MG63 (cell line): ENCODE data around the gene PRRC2B. TPM values are rescaled to one million over a fixed set of nuclear protein-coding genes. Genes with fewer than 3 reads are reported as not detected.
"Not testable (repeated sequence)": the region's sequence is repeated elsewhere in the genome, so short reads cannot be mapped to it uniquely, and the experiment has no call there.

Experiments used
- DNase-seq: peaks from one replicate; pipeline ENCODE4 v3.0.0-alpha.2; 2020
- H3K27me3 ChIP-seq: fragments of 250-450 bp; sonication (Bioruptor Pico); 2 replicates; pipeline ENCODE4 v1.5.1; 2020; ENCODE audit warnings: mild to moderate bottlenecking, moderate library complexity
- H3K36me3 ChIP-seq: fragments of 250-450 bp; sonication (Bioruptor Pico); 2 replicates; pipeline ENCODE4 v1.5.1; 2020; ENCODE audit warnings: mild to moderate bottlenecking, moderate library complexity
- H3K4me3 ChIP-seq: fragments of 250-450 bp; sonication (Bioruptor Pico); 2 replicates; pipeline ENCODE4 v1.5.1; 2020; ENCODE audit warnings: mild to moderate bottlenecking, moderate library complexity
- H3K9me3 ChIP-seq: fragments of 250-450 bp; sonication (Bioruptor Pico); 2 replicates; pipeline ENCODE4 v1.5.1; 2020; ENCODE audit warnings: mild to moderate bottlenecking, moderate library complexity
- total RNA-seq: library from RNA; depleted of rRNA; stranded (reverse); fragments of >200 nt; shearing (Covaris generic); gene quantifications from 2 replicates; pipeline ENCODE4 v1.2.3, GENCODE V29; 2014; ENCODE audit warnings: low replicate concordance

The PRRC2B gene
- total RNA-seq, 1 experiment from 2014 or later: 39.2 TPM

GRCh38 chr9:131438190-131438589 lies 44.3 kb downstream of the PRRC2B start:
- no peak for DNase-seq
- Histone ChIP-seq H3K27me3 (no peaks in the 10 kb centered on the region), H3K4me3 (no peak overlapping the region), H3K9me3 (no peaks in the 10 kb centered on the region), H3K36me3 (peaks cover 82% of the 10 kb centered on the region)

GRCh38 chr9:131439224-131439623 lies 45.3 kb downstream of the PRRC2B start:
- Histone ChIP-seq H3K36me3 (peaks cover 82% of the 10 kb centered on the region), H3K9me3 (no peaks in the 10 kb centered on the region), H3K27me3 (no peaks in the 10 kb centered on the region), H3K4me3 (no peak overlapping the region)
- no peak for DNase-seq

DNA sequence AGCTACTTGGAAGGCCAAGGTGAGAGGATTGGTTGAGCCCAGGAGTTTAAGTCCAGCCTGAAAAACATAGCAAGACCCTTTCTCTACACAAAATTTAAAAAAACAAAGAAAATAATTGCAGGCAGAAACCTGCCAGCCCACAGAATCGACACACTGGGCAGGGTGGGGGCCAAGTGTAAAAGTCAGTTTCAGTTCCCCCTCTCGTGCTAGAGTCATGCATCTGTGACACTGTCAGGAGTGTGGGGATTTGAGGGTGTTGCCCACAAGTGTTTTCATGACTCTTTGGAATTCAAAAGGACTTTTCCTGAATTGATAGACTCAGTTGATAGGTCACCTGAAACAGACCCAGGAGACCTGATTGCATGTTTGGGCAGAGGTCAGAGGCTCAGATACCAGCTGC lies 47.6 kb downstream of the PRRC2B start:
- H3K36me3 ChIP-seq: peaks cover 82% of the 10 kb centered on the region
- H3K27me3 ChIP-seq: no peaks in the 10 kb centered on the region
- H3K9me3 ChIP-seq: no peaks in the 10 kb centered on the region
- no peak for DNase-seq
- H3K4me3 ChIP-seq: no peak overlapping the region

- Histone ChIP-seq H3K4me3 (no peak overlapping the region), H3K36me3 (peaks cover 80% of the 10 kb centered on the region), H3K27me3 (no peaks in the 10 kb centered on the region), H3K9me3 (no peaks in the 10 kb centered on the region)
- no peak for DNase-seq
These were observed 48.5 kb downstream of the PRRC2B start for GRCh38 chr9:131442351-131442750.

- Histone ChIP-seq H3K36me3 (peaks cover 78% of the 10 kb centered on the region), H3K4me3 (no peak overlapping the region), H3K9me3 (no peaks in the 10 kb centered on the region), H3K27me3 (no peaks in the 10 kb centered on the region)
- no peak for DNase-seq
These were observed 49.8 kb downstream of the PRRC2B start for GRCh38 chr9:131443648-131444047.

GRCh38 chr9:131446276-131446675 lies 52.4 kb downstream of the PRRC2B start:
- DNase-seq: no peak
- Histone ChIP-seq H3K4me3 (no peak overlapping the region), H3K27me3 (no peaks in the 10 kb centered on the region), H3K36me3 (peaks cover 88% of the 10 kb centered on the region), H3K9me3 (no peaks in the 10 kb centered on the region)

DNA sequence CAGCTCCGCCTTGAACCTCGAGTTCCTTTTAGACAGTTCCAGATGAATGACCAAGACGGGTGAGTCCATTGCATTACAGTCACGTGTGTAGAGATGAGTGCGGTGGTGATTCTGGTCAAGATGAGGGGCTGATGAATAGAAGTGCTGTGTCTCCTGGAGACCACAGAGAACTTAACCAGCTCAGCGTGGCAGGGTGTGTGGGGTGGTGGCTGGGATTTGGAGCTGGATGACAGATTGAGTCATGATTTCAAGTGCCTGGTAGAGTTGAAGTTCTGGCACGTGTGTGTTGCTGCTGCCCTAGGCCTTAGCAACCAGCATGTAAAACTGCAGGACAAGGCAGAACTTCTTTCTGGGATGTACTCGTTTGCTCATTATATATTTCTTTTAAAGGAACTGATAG lies 53.3 kb downstream of the PRRC2B start:
- Histone ChIP-seq H3K27me3 (no peaks in the 10 kb centered on the region), H3K36me3 (peaks cover 89% of the 10 kb centered on the region), H3K9me3 (no peaks in the 10 kb centered on the region), H3K4me3 (no peak overlapping the region)
- DNase-seq: peak; percentile 35

- Histone ChIP-seq H3K36me3 (peaks cover 89% of the 10 kb centered on the region), H3K9me3 (no peaks in the 10 kb centered on the region), H3K4me3 (no peak overlapping the region), H3K27me3 (no peaks in the 10 kb centered on the region)
- DNase-seq: no peak
These were observed 53.7 kb downstream of the PRRC2B start for GRCh38 chr9:131447600-131447999.

DNA sequence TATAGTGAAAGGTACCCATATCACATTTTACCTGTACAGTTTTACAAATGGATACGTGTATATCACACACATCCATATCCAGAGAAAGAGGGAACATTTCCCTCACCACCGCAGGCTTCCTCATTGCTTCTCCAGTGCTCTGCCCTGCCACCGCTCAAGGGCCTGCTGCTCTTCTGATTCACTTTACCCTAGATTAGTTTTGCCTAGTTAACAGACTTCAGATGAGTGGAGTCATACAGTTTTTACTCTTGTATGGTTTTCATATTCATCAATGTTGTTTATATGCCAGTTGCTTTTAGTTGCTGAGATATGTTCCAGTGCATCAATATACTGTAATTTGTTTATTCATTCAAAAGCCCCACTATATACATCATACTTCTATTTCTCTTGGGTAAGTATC lies 54.9 kb downstream of the PRRC2B start:
- H3K36me3 ChIP-seq: peaks cover 88% of the 10 kb centered on the region
- DNase-seq: no peak

GRCh38 chr9:131449276-131449675 lies 55.4 kb downstream of the PRRC2B start:
- Histone ChIP-seq H3K36me3 (peaks cover 88% of the 10 kb centered on the region), H3K27me3 (no peaks in the 10 kb centered on the region), H3K9me3 (no peaks in the 10 kb centered on the region), H3K4me3 (no peak overlapping the region)
- DNase-seq: no peak

More for the DNA sequence above, 54.9 kb downstream of the PRRC2B start:
- Histone ChIP-seq H3K27me3 (no peaks in the 10 kb centered on the region), H3K9me3 (no peaks in the 10 kb centered on the region), H3K4me3 (no peak overlapping the region)

DNA sequence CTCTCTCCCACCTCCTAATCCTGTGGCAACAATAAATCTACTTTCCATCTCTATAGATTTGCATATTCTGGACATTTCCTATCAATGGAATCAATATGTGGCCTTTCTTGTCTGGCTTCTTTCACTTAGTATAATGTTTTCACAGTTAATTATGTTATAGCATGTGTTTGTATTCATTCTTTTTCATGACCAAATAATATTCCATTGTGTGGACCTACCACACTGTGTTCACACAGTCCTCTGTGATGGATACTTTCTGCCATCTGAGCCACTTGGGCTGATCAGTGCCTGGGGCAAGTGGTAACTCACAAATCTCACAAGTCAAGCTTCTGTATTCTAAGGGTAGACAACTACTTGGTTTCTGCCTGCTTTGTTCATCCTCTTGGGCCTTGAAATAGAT lies 60.1 kb downstream of the PRRC2B start:
- peaks cover 89% of the 10 kb centered on the region for H3K36me3 ChIP-seq
- DNase-seq: no peak
- H3K9me3 ChIP-seq: no peaks in the 10 kb centered on the region

DNA sequence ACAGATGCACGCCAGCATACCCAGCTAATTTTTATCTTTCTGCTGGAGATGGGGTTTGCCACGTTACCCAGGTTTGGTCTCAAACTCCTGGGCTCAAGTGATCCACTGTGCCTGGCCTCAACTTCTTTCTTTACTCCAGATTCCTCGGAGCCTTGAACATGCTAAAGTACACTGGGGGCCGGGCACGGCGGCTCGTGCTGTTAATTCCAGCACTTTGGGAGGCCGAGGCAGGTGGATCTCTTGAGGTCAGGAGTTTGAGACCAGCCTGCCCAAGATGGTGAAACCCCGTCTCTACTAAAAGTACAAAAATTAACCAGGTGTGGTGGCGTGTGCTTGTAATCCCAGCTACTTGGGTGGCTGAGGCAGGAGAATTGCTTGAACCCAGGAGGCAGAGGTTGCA lies 61.8 kb downstream of the PRRC2B start:
- H3K36me3 ChIP-seq: peaks cover 89% of the 10 kb centered on the region
- not testable (repeated sequence) for DNase-seq, H3K4me3 ChIP-seq, H3K9me3 ChIP-seq, H3K27me3 ChIP-seq

More for the DNA sequence above, 60.1 kb downstream of the PRRC2B start:
- Histone ChIP-seq H3K27me3 (no peaks in the 10 kb centered on the region), H3K4me3 (no peak overlapping the region)

GRCh38 chr9:131457746-131458145 lies 63.9 kb downstream of the PRRC2B start:
- Histone ChIP-seq H3K36me3 (peaks cover 86% of the 10 kb centered on the region), H3K4me3 (no peak overlapping the region)

DNA sequence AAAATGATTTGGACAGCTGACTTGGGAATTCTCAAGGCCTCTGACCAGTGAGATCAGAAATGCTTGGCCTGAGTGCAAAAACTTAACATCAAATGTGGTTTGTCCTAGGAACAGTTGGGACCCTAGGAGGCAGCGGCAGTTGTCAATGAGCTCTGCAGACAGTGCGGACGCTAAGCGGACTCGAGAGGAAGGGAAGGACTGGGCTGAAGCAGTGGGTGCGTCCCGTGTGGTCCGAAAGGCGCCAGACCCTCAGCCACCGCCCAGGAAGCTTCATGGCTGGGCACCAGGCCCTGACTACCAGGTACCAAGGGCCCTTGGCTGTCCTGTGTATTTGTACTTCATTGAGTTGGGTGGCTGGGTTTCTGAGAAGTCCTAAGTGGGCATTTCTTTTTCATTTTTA lies 65.2 kb downstream of the PRRC2B start:
- Histone ChIP-seq H3K27me3 (no peaks in the 10 kb centered on the region), H3K4me3 (no peak overlapping the region), H3K36me3 (peaks cover 89% of the 10 kb centered on the region), H3K9me3 (no peaks in the 10 kb centered on the region)
- DNase-seq: no peak

More at GRCh38 chr9:131457746-131458145, 63.9 kb downstream of the PRRC2B start:
- Histone ChIP-seq H3K27me3 (no peaks in the 10 kb centered on the region), H3K9me3 (no peaks in the 10 kb centered on the region)
- DNase-seq: no peak

- Histone ChIP-seq H3K9me3 (no peaks in the 10 kb centered on the region), H3K27me3 (no peaks in the 10 kb centered on the region), H3K4me3 (no peak overlapping the region), H3K36me3 (peaks cover 91% of the 10 kb centered on the region)
- DNase-seq: no peak
These were observed 67.3 kb downstream of the PRRC2B start for GRCh38 chr9:131461166-131461565.

DNA sequence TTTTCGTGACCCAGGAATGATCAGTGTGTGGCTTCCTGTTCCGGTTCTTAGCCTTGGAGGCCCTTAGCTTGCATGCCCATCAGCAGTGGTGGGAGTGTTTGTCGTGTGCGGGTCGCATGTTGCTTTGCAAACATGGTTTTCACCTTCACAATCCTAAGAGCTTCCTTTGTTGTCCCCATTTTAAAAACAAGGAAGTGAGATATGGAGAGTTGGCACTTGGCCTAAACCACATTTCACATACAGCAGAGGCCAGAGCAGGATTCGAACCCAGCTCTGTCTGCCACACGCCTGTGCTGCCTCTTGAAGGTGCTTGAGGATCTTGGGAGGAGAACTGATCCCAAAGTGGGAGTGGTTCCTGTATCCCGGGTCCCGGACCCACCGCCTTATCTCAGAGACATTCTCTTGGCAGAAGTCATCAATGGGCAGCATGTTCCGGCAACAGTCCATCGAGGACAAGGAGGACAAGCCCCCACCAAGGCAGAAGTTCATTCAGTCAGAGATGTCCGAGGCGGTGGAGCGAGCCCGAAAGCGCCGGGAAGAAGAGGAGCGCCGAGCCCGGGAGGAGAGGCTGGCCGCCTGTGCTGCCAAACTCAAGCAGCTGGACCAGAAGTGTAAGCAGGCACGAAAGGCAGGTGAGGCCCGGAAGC lies 70.6 kb downstream of the PRRC2B start:
- Histone ChIP-seq H3K4me3 (no peak overlapping the region), H3K36me3 (peaks cover 92% of the 10 kb centered on the region), H3K27me3 (no peaks in the 10 kb centered on the region), H3K9me3 (no peaks in the 10 kb centered on the region)
- DNase-seq: no peak

GRCh38 chr9:131465401-131465800 lies 71.5 kb downstream of the PRRC2B start:
- DNase-seq: no peak
- Histone ChIP-seq H3K4me3 (no peak overlapping the region), H3K36me3 (peaks cover 94% of the 10 kb centered on the region), H3K9me3 (no peaks in the 10 kb centered on the region), H3K27me3 (no peaks in the 10 kb centered on the region)

DNA sequence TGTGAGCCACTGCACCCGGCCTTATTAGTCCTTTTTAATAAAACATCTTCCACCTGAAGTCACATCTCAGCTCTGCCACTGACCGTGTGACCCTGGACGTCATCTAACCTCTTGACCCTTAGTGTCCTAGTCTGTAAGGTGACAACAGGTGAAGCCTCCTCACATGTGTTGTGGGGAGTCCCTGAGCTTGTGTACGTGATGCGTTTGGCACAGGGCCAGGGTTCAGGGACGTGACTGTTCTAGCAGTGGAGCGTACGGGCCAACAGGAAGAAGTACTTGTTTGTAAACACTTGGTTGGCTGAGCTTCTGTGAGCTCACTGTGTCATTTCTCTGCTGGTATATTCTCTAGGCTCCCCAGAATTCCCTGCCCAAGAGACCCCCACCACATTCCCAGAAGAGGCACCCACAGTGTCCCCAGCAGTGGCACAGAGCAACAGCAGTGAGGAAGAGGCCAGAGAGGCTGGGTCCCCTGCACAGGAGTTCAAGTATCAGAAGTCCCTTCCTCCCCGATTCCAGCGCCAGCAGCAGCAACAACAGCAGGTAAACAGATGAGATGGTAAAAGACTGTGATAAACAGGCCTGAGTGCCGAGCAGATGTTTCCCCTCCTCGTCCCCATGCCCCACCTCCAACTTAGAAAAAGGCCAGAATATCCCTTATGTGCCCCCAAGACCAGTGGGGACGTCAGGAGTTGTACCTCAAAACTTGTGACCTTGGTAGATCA lies 73.5 kb downstream of the PRRC2B start:
- Histone ChIP-seq H3K36me3 (peaks cover 93% of the 10 kb centered on the region), H3K9me3 (no peaks in the 10 kb centered on the region), H3K27me3 (no peaks in the 10 kb centered on the region), H3K4me3 (no peak overlapping the region)
- DNase-seq: no peak
